Measurements from ENCODE around the gene AGMO. TPM values are rescaled to one million over a fixed set of nuclear protein-coding genes. Genes with fewer than 3 reads are reported as not detected.

The AGMO gene
- total RNA-seq, 1 experiment from 2014 or later: 13.2 TPM

- DNase-seq: no peak
- intact Hi-C loops (cut with micrococcal nuclease; ENCODE audit: unreplicated experiment): no loop called here
- TF ChIP-seq, protein P1, sequence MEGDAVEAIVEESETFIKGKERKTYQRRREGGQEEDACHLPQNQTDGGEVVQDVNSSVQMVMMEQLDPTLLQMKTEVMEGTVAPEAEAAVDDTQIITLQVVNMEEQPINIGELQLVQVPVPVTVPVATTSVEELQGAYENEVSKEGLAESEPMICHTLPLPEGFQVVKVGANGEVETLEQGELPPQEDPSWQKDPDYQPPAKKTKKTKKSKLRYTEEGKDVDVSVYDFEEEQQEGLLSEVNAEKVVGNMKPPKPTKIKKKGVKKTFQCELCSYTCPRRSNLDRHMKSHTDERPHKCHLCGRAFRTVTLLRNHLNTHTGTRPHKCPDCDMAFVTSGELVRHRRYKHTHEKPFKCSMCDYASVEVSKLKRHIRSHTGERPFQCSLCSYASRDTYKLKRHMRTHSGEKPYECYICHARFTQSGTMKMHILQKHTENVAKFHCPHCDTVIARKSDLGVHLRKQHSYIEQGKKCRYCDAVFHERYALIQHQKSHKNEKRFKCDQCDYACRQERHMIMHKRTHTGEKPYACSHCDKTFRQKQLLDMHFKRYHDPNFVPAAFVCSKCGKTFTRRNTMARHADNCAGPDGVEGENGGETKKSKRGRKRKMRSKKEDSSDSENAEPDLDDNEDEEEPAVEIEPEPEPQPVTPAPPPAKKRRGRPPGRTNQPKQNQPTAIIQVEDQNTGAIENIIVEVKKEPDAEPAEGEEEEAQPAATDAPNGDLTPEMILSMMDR (IDR thresholded peaks at IDR 0.05; ENCODE audit: unreplicated experiment): no peak
- CTCF ChIA-PET: interaction anchor here (0.6 to 1.0 kb wide), 3 partner anchors 8 to 59 kb away, joined by 3 to 5 read pairs (median 5); no protein-coding TSS in a partner anchor
- Mint-ChIP-seq H3K4me1 (ENCODE audit: low read depth, unreplicated experiment) (no peaks in the 10 kb centered on the region), H3K4me3 (ENCODE audit: low read depth, unreplicated experiment) (no peak overlapping the region), H3K9me3 (ENCODE audit: low read depth, unreplicated experiment) (no peaks in the 10 kb centered on the region), H3K27ac (ENCODE audit: unreplicated experiment) (no peak overlapping the region), H3K27me3 (ENCODE audit: unreplicated experiment) (no peaks in the 10 kb centered on the region), H3K36me3 (ENCODE audit: insufficient read depth, unreplicated experiment) (no peaks in the 10 kb centered on the region)
- BruUV-seq (replicated peaks): no TSS peak
Observed at GRCh38 chr7:15352421-15353206, 209.2 kb downstream of the AGMO start.

DNA sequence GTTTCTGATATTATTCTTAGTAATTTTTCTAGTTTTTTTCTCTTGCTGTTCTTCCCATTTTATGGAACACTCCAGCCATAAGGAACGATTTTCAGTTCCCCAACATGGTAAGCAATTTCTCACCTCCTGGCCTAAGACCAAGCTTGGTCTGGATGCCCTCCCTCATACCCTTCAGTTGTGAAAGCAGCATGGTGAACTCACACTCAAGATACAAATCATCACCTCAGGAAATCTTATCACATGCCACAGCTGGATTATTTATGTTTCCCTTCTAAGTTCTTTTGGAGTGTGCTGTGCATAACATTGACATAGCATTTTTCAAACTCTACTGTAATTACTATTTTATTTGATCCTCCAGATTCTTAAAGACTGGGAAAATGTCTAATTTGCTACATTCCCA lies 216.6 kb downstream of the AGMO start:
- intact Hi-C loops (cut with micrococcal nuclease; ENCODE audit: unreplicated experiment): no loop called here
- Mint-ChIP-seq H3K9me3 (ENCODE audit: low read depth, unreplicated experiment) (peaks cover 3% of the 10 kb centered on the region), H3K27me3 (ENCODE audit: unreplicated experiment) (no peaks in the 10 kb centered on the region), H3K27ac (ENCODE audit: unreplicated experiment) (no peak overlapping the region), H3K4me3 (ENCODE audit: low read depth, unreplicated experiment) (no peak overlapping the region), H3K4me1 (ENCODE audit: low read depth, unreplicated experiment) (no peaks in the 10 kb centered on the region), H3K36me3 (ENCODE audit: insufficient read depth, unreplicated experiment) (no peaks in the 10 kb centered on the region)
- TF ChIP-seq, protein P1 (IDR thresholded peaks at IDR 0.05; ENCODE audit: unreplicated experiment): no peak
- no peak for DNase-seq
- CTCF ChIA-PET: interaction anchor here (0.5 kb wide), 1 partner anchor 572 kb away, joined by 3 read pairs; no protein-coding TSS in a partner anchor
- no TSS peak for BruUV-seq (replicated peaks)

GRCh38 chr7:15341817-15342216 lies 220.0 kb downstream of the AGMO start:
- BruUV-seq (replicated peaks): no TSS peak
- CTCF ChIA-PET: interaction anchor here (0.7 kb wide), 1 partner anchor 16 kb away, joined by 3 read pairs; no protein-coding TSS in a partner anchor
- H3K27ac Mint-ChIP-seq (ENCODE audit: unreplicated experiment): no peak overlapping the region
- intact Hi-C loops (cut with micrococcal nuclease; ENCODE audit: unreplicated experiment): no loop called here
- peaks cover 3% of the 10 kb centered on the region for H3K9me3 Mint-ChIP-seq (ENCODE audit: low read depth, unreplicated experiment)
- no peaks in the 10 kb centered on the region for H3K4me1 Mint-ChIP-seq (ENCODE audit: low read depth, unreplicated experiment)
- TF ChIP-seq, protein P1 (IDR thresholded peaks at IDR 0.05; ENCODE audit: unreplicated experiment): no peak
- no peaks in the 10 kb centered on the region for H3K27me3 Mint-ChIP-seq (ENCODE audit: unreplicated experiment)
- H3K4me3 Mint-ChIP-seq (ENCODE audit: low read depth, unreplicated experiment): no peak overlapping the region
- DNase-seq: no peak
- H3K36me3 Mint-ChIP-seq (ENCODE audit: insufficient read depth, unreplicated experiment): no peaks in the 10 kb centered on the region

GRCh38 chr7:15336146-15336545 lies 225.7 kb downstream of the AGMO start:
- Mint-ChIP-seq H3K36me3 (ENCODE audit: insufficient read depth, unreplicated experiment) (no peaks in the 10 kb centered on the region), H3K27ac (ENCODE audit: unreplicated experiment) (no peak overlapping the region), H3K9me3 (ENCODE audit: low read depth, unreplicated experiment) (no peaks in the 10 kb centered on the region), H3K27me3 (ENCODE audit: unreplicated experiment) (no peaks in the 10 kb centered on the region), H3K4me3 (ENCODE audit: low read depth, unreplicated experiment) (no peak overlapping the region), H3K4me1 (ENCODE audit: low read depth, unreplicated experiment) (no peaks in the 10 kb centered on the region)
- DNase-seq: no peak
- TF ChIP-seq, protein P1 (IDR thresholded peaks at IDR 0.05; ENCODE audit: unreplicated experiment): no peak
- CTCF ChIA-PET: no interaction called here
- BruUV-seq (replicated peaks): no TSS peak
- intact Hi-C loops (cut with micrococcal nuclease; ENCODE audit: unreplicated experiment): no loop called here

Data from Calu3 (cell line).